ENCODE results near the gene ZNF521.

The ZNF521 gene

DNA sequence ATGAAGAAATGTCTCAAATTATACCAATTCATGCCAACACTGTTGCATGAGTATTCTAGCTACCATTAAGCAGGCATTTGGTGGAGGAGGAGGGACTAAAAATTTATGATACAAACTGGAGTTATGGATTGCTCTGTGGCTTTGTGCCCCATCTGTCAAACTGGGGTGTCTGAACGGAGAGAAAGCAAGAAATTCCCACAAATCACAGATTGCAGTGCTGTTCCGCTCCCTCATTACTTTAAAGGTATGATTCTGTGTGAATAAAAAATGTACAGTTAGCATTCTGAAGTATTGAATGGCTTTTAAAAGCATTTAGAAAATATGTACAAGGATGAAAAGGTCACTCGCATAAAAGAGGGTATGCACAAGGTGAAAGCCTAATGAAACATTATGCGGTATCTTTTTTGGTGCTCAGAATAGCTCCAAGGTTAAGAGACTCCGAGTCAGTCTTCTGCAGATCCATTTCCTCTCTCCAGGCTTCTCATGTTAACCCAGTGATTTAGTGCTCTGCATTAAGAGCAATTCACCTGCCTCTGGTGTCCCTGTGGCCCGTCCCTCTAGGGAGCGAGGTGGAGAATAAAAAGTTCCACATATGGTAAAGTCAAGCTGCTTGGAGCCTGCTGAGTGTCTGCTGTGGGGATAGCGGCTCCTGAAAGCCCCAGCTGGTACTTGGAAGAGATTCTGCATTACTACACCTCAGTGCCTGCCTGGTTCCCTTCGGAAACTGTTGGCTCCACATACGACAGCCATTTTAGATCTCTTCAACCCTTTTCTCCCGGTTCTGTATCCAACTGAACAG is 184.2 kb downstream of the ZNF521 start:
- no peak for DNase-seq (ENCODE audit: low spot score)

DNA sequence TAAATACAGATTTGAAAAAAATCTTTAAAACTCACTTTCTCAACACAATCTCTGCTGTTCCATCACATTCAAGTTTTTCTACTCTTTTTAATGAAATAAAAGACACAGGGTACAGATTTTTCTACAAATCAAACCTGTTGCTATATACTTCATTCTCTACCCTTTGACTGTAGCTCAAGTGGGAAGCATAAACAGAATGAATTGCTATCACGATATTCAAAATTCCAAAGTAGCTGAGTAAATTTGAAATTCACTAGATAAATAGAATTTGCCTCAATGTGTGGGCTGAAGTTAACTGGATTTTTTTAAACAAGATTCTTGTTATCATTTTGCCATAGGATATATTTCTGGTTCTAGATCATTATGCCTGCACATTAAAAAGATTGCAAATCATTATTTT is 185.9 kb downstream of the ZNF521 start:
- no peak for DNase-seq (ENCODE audit: low spot score)

DNA sequence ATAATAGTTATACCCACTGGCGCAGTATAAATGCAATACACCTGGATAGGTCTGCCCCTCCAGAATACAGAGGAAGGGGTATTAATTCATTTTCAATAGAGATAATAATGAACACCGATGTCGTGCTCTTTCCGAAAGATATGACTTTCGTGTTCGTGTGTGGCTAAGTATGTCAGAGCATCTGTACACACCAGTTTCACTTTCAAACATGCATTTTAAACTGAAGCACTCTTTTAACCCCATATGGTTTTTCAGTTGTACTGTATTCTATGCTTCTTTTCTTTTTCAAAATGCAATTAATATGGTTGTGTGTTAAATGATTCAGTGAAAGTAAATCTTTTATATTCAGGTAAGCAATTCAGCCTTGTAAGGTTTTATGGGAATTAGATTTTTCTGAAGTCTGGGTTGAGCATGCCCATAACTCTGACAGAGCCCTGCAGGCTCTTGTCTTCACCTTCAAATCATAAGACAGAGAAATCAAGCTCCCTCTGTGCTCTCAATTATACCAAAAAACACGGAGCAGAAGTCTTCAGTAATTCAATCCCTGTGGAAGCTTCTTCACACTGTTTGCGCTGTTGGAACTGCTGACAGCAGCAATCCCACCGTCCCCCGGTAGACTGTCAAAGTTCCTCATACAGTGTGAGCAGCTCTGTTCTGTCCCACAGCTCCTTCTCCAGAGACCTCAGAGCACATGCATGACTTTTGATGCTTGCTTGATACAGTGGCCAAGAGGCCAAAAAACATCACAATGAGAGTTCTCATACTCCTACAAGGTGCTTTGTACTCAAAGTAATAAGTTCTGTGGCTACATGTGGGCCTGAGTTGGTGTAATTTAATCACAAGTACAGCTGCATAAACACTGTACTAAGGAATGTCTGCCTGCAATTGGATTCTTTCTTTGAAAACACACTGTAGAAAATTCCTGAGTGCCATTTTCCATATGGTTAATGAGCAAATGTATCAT is 186.8 kb downstream of the ZNF521 start:
- peak; percentile 48 for DNase-seq (ENCODE audit: low spot score)

DNA sequence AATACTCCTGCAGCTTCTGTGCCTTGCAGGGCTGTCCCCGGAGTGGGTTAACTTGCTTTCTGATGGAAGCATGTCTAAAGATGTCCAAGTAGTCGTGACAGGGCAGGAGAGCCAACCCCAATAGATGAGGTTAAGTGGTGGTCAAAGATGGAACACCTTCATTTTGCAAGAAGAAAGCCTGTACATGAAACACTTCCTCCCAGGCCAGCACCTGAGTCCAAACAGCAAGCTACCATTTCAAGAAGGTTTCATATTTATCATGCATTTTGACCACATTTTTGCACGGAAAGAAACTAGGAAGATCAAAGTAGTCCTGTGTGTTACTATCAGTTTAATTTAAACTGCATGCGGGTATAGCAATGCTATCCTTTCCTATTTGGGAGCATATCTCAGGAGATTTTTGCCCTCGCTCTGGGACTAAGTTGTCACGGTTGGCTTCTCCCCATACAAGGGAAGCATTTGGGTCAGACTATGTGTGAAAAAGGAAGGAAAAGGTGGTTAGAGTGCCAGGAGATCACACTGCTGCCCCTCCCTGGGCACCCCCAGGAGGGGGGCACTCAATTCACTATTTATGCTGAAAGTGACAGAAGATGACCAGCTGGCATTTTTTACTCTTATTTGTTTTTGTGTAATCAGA is 187.6 kb downstream of the ZNF521 start:
- no peak for DNase-seq (ENCODE audit: low spot score)

DNA sequence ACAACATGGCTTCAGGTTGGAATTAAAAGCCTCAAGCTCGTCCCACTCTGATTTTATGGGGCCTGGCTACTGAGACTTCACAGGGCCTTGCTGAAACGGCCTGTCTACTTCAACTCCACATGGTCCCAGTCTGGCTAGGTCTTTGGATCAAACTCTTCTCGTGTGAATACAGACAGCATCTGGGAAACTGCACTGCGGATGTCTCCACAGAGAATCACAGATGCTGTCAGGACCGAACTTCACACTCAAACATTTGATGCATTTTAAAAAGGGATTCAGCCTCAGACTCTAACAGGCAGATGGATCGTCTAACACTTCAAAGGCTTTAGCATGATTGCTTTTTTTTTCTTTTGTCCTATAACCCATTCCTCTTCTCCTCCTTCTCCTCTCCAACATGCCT is 198.5 kb downstream of the ZNF521 start:
- DNase-seq (ENCODE audit: low spot score), result no peak

DNA sequence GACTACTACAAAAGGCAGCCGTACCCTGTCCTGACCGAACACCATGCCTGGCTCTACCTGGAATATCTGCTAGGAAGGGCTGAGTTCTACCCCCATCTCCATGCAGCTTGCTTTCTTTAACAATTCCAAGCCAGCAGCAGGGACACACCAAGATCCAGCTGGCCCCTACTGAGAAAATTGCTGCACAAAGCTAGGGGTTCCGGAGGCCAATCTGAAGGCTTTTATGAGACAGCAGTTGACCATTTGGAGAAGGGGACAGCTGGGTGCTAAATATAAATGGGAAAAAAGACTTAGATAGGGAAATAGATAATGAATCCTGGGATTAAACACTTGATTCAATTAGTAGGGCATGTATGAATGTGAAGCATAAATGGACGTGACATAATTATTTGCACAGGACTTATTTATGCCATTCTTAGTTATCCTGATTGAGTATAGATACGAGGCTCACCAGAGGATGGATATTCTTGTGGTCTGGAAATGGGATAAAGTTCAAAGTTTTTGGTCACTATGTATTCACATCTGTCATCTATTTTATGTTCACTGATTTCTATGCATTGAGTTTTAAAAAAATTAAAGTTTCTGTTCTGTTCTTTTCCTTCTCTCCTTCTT is 204.0 kb downstream of the ZNF521 start:
- no peak for DNase-seq (ENCODE audit: low spot score)

DNA sequence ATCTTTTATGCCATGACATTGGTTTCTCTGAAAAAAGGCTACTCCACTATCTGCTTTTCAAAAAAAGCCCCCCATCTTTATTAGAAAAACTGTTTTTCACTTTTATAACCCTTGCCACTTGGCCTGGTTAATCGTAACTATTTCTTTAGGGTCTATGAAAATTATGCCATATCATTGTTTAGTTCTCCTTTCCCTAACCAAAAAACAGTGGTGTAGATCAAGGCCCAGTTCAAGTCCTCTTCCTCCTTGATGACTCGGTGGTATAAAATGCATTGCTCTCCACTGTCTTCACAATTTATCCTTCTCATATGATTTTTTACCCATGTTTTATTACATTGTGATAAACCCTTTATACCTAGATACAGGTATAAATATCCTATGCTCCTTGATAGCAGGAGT is 205.5 kb downstream of the ZNF521 start:
- no peak for DNase-seq (ENCODE audit: low spot score)

DNA sequence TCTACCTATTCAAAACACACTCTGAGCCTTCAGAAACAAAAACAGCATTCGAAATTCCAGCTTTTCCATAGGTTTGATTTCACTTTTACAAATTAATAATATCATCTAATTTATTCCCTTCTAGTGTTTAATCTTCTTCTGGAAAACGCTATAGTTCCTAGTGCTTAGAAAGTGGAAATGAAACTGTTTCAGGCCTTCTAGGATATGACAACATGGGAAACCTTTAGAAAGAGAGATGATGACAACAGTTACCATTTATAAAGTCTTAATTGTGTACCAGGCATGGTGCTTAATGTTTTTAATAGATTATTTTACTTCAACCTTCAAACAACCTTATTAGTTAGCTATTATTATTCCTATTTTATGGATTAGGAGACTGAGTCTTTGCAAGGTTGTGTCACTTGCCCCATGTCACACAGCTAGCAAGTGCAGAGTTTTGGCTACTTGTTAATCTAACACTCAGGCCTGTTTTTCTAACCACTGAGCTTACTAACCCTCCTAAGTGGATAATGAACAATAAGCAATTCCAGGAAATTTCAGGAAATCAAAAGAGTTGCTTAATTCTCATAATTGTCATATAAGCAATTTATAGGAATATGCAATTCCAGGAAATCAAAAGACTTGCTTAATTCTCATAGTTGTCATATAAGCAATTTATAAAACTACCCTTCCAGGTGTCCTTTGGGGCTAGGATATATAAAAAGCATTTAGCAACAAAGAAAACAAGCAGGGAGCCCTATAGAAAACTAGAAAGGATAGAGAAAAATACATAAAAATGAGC is 206.0 kb downstream of the ZNF521 start:
- no peak for DNase-seq (ENCODE audit: low spot score)

DNA sequence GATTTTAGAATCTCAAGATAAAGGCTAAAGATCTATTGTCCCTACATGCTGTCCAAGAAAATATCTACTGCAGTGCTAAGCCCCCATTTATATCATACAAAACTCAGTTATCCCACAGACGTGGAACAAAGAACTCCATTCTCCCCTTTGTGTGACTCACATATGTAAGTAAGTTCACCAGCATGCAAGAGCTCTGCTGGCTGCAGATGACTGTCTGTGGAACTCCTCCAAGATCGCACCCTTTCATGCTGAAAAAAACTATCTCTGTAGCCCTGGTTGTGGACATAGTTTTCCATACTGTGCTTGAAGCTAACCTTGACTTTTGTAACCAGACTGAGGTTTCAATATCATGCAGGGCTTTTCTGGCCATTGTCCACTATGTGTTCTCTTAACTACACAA is 207.1 kb downstream of the ZNF521 start:
- peak; percentile 69 for DNase-seq (ENCODE audit: low spot score)

DNA sequence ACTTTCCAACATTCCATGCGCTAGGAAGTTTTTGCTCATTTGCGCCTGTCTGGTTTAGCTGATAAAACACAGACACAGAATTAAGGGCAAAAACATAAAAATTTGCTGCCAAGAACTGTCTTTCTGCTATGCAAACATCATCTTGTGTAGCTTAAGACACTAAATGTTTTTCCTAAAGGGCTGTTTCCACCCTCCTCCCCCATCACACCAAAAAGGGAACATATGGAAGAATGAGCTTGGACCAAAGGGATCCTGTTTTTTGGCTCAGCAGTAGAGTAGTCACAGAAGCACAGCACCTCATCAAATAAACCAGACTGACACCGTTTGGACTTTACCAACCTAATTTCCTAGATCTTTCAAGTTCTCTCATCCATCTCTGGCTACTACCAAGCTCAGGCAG is 210.1 kb downstream of the ZNF521 start:
- DNase-seq (ENCODE audit: low spot score), result no peak

DNA sequence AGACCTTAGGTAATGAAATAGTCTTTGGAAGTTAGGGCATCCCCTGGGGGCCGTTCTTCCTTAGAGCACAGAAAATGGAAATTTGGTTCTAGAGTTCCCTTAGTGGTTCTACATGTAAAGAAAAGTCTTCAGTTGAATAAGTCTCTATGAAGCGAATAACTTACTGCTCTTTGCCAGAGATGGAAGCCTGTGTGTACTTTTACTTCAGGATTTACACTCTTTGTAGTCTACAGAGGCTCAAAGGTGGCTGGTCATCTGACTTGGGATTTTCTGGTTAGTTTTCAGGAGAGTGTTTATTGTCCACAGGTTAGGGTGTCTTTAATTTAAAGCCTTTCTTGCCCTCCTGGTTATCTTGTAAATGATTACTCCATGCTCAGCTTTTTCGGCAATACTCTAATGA is 210.6 kb downstream of the ZNF521 start:
- DNase-seq (ENCODE audit: low spot score), result no peak

DNA sequence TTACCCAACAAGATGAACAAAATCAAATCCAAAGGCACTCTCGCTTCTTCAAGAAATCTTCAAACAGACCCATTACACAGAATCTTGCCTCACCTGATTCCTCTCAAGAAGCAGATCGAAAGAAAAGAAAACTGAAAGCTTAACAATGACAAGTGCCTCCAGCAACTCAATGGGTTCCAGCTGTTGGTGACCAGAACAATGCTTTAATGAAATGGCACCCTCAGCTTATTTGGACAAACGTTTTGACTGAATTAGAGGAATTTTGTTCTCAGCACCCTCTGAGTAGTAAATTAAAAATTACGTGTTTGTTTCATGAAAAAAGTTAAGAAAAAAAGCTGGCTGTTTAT is 211.0 kb downstream of the ZNF521 start:
- DNase-seq (ENCODE audit: low spot score), result no peak

DNA sequence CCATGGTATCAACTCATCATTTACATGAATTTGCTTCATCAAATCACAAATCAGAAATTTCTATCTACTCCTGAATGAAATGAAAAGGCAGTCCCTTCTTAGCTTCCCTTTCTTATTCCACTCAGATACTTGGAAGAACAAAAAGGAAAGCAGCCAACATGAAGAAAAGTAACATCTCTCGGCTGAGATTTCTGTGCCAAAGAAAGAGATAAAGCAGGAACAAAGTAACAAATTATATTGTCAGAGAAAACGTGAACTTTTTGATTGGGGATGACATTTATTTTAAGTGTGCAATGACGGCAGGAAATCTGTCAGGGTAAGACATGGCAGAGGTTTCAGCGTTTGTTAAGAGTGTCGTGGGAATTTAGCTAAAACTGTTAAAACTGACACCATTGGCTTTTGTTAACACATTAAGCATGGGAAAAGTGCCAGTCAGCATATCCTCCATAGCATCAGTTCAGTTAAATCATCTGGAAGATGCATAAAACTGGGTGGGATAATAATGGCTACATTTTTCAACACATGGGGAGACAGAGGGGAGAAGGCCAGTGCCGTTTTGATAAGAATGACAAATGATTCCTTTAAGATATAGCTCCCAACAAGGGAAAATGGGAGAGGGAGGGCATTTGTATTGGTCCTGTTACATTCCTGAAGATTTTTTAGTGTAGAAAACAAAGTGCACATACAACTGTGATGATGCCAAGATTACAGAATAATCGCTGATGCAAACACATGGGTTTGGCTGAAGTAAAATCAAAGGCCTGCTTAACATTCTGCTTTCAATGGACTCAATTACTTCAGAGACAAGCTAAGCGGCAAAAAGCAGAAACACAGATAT is 211.6 kb downstream of the ZNF521 start:
- DNase-seq (ENCODE audit: low spot score), result no peak

DNA sequence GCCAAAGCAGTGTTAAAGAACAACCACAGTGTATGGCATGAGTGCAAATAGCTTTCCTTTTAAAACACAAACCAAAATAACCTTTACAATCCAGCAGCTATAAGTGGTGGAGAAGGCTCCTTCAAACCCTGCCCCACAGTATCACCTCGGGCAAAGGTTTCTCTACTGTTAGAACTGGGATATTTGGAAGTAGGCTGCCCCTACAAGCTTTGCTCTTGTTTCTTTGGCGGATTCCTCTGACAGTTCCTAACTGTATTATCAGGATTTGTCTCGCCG is 214.8 kb downstream of the ZNF521 start:
- no peak for DNase-seq (ENCODE audit: low spot score)

DNA sequence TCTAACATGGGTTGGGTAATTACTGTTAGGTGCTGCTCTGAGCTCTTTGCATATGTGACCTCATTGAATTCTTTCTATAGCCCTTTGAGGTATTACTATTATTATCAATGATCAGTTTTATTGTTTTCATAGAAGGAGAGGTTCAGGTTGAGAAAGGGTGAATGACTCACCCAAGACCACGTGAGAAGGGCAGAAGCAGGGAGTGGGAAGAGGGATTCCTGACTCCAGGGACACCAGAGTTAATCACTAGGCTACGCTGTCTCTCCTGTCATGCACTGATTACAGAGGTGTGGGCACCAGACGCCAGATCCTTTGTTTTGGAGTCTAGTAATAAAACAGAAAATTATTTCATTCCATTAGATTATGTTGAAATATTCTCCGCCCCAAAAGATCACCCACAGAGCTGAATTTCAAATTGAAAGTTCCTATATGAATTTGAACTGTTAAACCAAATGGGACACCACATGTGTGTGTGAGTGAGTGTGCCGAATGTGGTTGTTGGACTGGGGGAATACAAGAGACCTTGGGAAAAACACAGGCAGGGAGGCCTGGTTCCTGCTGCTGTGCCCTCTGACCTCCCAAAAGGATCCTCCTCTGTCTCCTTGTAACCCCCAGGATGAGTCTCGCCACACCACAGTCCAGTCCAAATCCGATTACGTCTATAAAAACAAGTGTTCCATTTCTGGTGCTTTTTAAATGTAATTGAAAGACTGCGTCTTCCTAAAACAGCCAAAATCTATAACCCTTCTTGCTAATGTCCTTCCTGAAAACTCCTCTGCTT is 215.4 kb downstream of the ZNF521 start:
- DNase-seq (ENCODE audit: low spot score), result no peak

DNA sequence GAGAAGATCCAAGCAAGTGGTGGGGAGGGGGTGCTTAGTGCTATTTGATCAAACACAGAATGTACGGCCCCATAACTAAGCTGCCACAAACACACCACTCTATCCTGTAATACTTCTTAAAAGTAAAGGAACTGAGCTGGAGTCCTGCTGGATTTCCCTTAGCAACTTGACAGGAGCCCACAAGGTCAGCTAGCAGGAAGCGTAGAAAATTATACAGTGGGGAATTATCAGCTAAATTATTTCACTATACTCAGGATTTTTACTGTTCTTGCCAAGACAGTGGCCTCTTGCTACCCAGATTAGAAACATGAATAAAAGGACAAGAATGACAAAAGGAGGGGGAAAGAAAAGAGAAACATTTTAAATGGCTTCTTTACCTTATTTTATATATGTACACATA is 217.1 kb downstream of the ZNF521 start:
- DNase-seq (ENCODE audit: low spot score), result no peak

DNA sequence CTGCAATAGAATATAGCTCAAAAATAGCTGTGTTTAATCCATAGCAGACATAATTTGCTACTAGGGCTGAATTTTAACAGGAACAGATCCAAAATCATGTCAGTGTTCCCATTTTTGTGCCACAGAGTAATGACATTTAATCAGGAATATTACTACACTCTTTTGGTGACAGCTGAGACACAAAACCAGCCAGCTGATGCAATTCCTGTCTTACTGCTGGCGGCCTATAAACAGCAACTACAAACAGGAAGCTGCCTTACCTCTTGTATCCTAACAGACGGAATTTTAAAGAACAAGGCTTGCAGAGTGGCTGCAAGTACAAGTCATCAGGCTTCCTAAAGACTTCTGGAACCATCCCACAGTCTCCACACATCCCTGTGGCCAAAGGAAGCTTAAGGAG is 218.1 kb downstream of the ZNF521 start:
- no peak for DNase-seq (ENCODE audit: low spot score)

DNA sequence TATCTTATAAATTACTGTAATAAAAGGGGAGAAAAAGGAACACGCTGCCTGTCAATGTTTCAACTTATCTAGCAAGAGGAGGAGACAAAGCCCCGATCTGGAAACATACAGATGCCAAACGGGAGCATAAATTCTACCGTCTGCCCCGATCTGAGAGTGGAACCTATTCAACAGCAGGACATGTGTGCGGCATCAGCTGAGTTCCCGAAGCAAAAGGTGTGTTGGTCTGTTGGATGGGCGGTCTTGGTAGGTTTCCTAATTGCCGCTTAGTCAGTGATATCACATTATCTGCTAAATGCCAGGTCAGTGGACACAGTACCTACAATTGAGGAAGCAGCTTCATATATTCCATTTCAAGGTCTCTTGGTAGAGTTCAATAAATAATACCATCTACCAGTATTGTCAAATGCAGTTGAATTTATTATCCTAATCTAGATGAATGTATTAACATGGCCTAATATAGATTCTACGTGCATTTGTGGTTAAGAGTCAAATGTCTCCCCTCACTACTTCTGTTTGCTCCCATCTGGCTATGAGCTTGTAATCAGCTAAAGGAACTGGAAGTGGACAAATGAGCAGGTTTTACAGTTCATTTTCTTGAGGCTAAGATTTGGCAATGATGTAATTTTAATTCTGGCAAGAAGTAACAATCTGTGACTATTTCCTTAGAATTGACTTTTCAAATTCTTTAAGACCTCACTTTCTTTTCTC is 219.0 kb downstream of the ZNF521 start:
- DNase-seq (ENCODE audit: low spot score), result no peak

DNA sequence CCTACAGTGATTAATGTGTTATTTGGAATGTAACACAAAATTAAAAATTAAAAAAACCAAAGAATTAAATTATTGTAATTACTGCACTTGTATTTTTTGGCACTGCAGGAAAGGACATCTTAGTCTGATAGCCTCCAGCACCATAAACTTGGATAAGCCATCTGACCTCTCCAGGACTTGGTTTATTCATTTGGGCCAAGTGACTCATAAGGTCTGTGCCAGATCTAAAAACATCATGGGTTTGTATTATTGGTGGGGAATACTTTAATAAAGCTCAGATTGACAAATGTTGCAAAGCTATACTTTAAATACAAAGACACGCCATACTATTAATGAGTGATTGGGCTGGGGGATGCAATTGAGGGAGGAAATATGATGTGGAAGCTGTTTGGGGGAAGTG is 225.2 kb downstream of the ZNF521 start:
- no peak for DNase-seq (ENCODE audit: low spot score)

DNA sequence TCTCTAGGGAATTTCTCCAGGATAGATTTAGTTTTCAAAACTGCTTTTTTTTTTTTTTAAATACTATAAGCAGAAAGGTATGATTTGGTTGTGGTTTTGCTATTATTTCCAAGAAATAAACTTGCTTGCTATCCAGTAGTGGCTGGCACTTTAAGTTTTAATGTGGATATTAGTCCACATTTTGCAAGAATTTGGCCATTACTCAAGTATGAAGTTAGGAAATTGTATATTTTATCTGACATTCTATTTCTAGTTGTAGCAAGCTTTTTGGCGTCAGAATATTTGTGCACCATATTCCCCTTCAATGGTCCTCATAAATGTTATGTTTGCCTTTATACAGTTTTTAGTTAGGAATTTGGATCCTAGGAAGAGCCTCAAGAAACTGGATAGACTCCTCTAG is 226.3 kb downstream of the ZNF521 start:
- no peak for DNase-seq (ENCODE audit: low spot score)

Data from AG20443 (cell line).